ENCODE results near the gene DNTT. TPM values are rescaled to one million over a fixed set of nuclear protein-coding genes. Genes with fewer than 3 reads are reported as not detected.
A peak's percentile ranks its signal among the peaks of the same experiment; 100 is the strongest.

The DNTT gene
- total and polyA plus RNA-seq, 2 of the 13 experiments (the other 11 are each of a cell fraction or from before 2014, with no cell fraction given) = not detected

DNA sequence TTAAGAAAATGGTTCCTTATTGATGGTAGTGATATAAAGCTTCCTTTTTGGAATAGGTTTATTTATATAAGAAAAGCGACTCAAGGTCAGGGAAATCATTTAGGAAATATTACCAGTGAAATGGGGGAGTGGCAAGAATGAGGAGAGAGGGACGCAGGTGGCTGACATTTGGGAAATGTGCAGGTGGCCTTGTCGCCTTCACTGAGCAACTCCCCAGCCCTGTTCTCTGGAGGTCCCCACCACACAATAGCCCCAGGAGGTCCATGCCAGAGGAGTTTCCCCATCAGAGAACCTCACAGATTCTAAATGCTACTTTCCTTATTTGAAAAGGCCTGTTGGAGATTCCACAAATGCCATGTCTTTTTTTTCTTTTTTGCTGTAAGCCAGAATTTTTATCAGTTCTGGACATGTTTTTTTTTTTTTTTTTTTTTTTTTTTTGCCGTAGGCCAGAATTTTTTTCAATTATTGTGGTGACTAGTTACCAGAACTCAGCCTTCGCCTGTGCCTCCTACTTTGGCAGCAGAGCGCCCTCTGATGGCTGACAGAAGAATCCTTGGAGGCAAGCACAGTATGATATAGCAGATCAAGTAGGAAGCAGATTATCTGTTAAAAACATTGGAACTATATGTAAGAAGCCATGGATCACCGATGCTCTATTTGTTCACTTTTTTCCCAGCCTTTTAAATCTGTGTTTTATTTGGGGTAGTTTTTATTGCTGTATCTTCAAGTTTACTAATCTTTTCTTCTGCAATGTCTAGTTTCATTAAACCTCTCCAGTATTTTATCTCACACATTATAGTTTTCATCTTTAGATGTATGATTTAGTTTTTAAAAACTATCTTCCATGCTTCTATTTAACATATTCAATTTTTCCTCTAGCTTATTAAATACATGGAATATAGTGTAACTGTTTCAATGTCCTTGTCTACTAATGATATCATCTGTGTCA, 36.0 kb downstream of the DNTT start:
- Histone ChIP-seq H3K27me3 (ENCODE audit: control insufficient read depth in 1 of 2, insufficient read depth in 2 of 2, low read length in 2 of 2) (0 out of 5 replicates have a peak, but pooled peaks cover 0 to 7% of the 10 kb centered on the region in 2 experiments), H3K9ac (ENCODE audit: insufficient read depth, low read depth, low read length) (no peak overlapping the region), H2AFZ (ENCODE audit: low read length) (no peak overlapping the region), H3K27ac (ENCODE audit: extremely low read length, insufficient read depth, low read length) (no peak overlapping the region), H4K20me1 (ENCODE audit: insufficient read depth, low read length) (no peaks in the 10 kb centered on the region), H3K4me1 (ENCODE audit: insufficient read depth, low read length) (no peaks in the 10 kb centered on the region), H3K4me2 (ENCODE audit: low read depth, low read length) (no peak overlapping the region), H3K36me3 (replicated peaks in 1 of 2; ENCODE audit: control insufficient read depth in 1 of 2, insufficient read depth in 2 of 2, low read length in 2 of 2) (no peaks in the 10 kb centered on the region), H3K79me2 (ENCODE audit: insufficient read depth, low read length) (no peaks in the 10 kb centered on the region), H3K9me3 (ENCODE audit: low read length) (no peaks in the 10 kb centered on the region), H3K4me3 (replicated peaks in 1 of 3; ENCODE audit: insufficient read depth in 1 of 3, low read depth in 2 of 3, low read length in 3 of 3) (no peak overlapping the region)
- POLR2A ChIA-PET = interaction anchor here (0.7 kb wide), 1 partner anchor 13 kb away, joined by 3 read pairs; no protein-coding TSS in a partner anchor
- no TSS peak for BruUV-seq (replicated peaks)
- ATAC-seq (peak; percentile 82), DNase-seq (ENCODE audit: low spot score) (peak; percentile 47), FAIRE-seq (peak; percentile 34)
- 23% methylated on average over 7 of the region's 7 CpGs for WGBS (ENCODE audit: low lambda C conversion rate)
- in situ Hi-C loops (cut with HindIII; ENCODE audit: extremely low pct_ligation_motif_present, low pct_unique_long_range_greater_than_20kb) (loop anchor here (5.0 kb wide), 1 partner anchor 323 kb away; no protein-coding TSS in a partner anchor), intact Hi-C loops (cut with micrococcal nuclease; ENCODE audit: unreplicated experiment) (no loop called here)
- TF ChIP-seq ZNF263 (CRISPR knock-in tag; IDR thresholded peaks at IDR 0.05) (no peak), STAG1 (CRISPR knock-in tag; IDR thresholded peaks at IDR 0.05) (peak; percentile 64), IKZF4 (CRISPR knock-in tag; IDR thresholded peaks at IDR 0.05; ENCODE audit: borderline replicate concordance, low read depth, not compliant biosample characterization) (no peak), SMC3 (IDR thresholded peaks at IDR 0.05; ENCODE audit: low read length) (peak; percentile 39; the same call in 1 of the 2 replicates)
- TF ChIP-seq, protein P1, sequence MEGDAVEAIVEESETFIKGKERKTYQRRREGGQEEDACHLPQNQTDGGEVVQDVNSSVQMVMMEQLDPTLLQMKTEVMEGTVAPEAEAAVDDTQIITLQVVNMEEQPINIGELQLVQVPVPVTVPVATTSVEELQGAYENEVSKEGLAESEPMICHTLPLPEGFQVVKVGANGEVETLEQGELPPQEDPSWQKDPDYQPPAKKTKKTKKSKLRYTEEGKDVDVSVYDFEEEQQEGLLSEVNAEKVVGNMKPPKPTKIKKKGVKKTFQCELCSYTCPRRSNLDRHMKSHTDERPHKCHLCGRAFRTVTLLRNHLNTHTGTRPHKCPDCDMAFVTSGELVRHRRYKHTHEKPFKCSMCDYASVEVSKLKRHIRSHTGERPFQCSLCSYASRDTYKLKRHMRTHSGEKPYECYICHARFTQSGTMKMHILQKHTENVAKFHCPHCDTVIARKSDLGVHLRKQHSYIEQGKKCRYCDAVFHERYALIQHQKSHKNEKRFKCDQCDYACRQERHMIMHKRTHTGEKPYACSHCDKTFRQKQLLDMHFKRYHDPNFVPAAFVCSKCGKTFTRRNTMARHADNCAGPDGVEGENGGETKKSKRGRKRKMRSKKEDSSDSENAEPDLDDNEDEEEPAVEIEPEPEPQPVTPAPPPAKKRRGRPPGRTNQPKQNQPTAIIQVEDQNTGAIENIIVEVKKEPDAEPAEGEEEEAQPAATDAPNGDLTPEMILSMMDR (CRISPR knock-in tag; IDR thresholded peaks at IDR 0.05) = peak; percentile 70
- CTCF ChIA-PET (ENCODE audit: low intra/inter-chr PET ratio, low total read pairs) = interaction anchor here (1.5 kb wide), 1 partner anchor 323 kb away, joined by 6 read pairs; no protein-coding TSS in a partner anchor
